ENCODE data around the gene TMEM115. TPM values are rescaled to one million over a fixed set of nuclear protein-coding genes. Genes with fewer than 3 reads are reported as not detected.

Gene TMEM115
- total RNA-seq, 1 donor from 2014 or later = 64.8 TPM

DNA sequence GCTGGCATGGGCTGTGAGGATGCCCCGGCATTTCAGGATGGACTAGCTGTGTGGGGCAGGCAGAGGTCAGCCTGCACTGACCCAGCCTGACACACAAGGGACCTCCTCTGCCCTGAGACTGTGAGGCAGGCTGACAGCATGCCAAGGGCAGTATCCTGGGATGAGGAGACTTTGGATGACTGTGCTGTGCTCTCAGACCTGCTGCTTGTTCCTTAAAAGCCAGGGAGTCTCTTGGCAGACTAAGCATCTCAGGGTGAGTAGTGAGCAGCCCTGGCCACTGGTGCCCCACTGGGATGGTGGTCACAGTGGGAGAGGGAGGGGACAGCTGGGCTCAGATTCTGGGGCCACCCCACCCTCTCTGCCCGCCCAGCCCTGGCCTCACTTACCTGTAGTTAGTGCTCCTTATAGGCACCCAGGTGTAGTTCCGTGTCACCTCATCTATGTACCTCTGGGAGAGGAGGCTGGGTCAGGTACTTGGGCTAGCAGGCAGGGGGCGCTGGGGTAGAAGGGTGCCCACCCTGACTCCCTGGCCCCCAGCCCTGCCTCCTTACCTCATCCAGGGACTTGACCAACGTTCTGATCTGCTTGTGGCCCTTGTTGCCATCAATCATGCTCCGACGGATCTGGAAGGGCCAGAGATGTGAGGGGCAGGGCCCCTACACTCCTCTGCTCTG lies 16.1 kb upstream of the TMEM115 start:
- DNase-seq (ENCODE audit: low read depth) = no peak

GRCh38 chr3:50374363-50375257 lies 15.3 kb upstream of the TMEM115 start:
- DNase-seq (ENCODE audit: low read depth) = no peak

GRCh38 chr3:50373146-50374051 lies 14.1 kb upstream of the TMEM115 start:
- DNase-seq (ENCODE audit: low read depth) = no peak

- no peak for DNase-seq (ENCODE audit: low read depth)
Observed at GRCh38 chr3:50372349-50372748, 13.0 kb upstream of the TMEM115 start.

- no peak for DNase-seq (ENCODE audit: low read depth)
Observed at GRCh38 chr3:50371133-50371685, 11.9 kb upstream of the TMEM115 start.

- no peak for DNase-seq (ENCODE audit: low read depth)
Observed at GRCh38 chr3:50370594-50370993, 11.3 kb upstream of the TMEM115 start.

DNA sequence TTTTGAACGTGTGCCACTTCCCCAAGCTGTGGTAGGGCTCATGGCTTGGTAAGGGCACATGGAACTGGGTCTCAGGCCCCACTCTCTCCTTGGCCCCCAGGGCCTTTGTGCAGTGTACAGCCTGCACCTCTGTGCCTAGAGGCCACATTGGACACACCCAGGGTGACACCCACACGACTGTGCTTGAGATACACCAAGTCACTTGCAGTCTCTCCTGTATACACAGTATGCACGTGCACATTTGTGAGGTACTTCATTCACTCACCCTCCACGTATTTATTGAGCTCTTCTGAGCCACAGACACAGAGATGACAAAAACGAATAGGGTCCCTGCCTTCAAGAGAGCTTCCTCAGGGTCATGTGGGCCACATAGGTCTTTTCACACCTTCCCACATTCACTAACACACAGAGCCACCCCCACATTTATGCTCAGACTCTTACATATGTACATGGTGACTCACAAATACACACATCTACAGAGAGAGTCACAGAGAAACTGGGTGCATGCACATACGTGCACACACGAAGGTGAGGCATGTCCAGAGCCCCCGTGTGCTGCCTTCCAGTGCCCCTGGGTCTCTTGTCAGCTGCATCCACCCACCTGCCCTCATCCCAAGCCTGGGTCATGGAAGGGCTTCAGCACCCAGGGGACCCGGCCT lies 9.8 kb upstream of the TMEM115 start:
- no peak for DNase-seq (ENCODE audit: low read depth)

- DNase-seq (ENCODE audit: low read depth) = no peak
Observed at GRCh38 chr3:50365842-50366220, 6.5 kb upstream of the TMEM115 start.

DNA sequence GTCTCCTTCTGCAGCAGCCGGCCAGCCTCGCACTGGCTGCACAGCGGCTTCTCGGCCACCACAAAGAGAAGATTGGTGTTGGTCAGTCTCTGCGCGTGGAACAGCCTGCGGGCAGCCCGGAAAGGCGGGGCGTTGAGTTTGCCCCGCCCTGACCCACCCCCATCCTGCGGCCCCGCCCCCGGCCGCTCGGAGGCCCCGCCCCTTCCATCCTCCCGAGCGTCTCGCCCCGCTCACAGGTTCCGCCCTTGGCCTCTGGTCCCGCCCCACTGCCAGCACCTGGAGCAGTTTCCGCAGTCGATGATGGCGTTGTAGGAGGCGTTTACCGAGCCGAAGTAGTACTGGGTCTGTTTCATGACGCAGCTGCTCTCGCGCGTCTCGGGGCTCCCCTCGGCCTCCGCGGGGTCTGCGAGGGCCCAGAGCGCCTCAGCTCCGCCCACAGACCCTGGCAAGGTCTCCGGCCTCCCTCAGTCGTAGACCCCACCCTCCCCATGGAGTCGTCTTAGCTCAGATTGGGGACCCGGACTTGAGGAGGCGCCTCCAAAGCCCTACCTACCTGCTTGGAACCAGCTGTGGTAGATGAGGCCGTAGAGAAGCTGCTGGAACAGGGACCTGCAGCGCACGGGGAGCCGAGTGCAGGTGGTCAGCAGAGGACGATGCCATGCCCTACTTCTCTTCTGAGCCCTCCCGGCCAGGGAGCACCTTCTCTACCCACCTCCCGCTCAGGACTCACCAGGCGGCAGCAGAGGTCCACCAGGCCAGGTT lies 5.9 kb upstream of the TMEM115 start:
- peak; percentile 54 for DNase-seq (ENCODE audit: low read depth)

DNA sequence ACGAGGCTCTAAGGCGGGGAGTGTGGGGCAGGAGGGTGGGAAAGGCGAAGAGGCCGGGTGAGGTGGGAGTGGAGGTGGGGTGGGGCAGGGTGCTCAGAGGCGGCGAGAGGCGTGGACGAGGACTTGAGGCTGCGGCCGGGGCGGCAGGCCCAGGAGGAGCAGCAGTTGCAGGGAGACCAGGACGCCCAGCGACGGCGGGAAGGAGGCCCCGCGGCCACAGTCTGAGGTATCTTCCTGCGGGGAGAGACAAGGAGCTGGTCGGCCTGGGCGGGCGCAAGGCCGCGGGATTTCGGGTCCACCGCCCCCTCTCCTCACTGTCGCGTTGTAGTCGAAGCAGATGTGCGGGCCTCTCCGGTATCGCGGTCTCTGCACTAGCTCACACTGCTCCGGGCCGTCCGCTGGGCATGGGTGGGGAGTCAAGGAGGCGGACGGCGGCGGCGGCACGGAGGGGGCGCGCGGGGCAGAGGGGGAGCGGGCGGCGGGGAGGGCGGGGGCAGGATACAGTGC lies 5.3 kb upstream of the TMEM115 start:
- DNase-seq (ENCODE audit: low read depth) = no peak

DNA sequence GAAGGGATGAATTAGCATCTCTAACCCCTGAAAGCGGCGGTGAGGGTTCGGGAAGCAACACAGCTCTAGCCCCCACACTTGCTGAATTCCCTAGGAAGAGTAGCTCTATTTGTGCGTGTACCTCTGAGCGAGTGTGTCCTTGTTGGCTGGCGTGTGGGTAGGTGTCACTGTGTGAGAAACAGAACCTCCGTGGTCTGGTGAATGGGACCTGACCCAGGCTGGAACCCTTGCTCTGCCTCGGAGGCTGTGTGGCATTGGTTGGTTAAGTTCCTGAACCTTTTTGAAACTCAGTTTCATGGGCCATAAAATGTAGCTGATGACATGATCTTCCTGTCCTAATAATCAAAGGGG lies 414 bp upstream of the TMEM115 start:
- no peak for DNase-seq (ENCODE audit: low read depth)

- DNase-seq (ENCODE audit: low read depth) = no peak
Observed at GRCh38 chr3:50358355-50358910, 888 bp downstream of the TMEM115 start.

DNA sequence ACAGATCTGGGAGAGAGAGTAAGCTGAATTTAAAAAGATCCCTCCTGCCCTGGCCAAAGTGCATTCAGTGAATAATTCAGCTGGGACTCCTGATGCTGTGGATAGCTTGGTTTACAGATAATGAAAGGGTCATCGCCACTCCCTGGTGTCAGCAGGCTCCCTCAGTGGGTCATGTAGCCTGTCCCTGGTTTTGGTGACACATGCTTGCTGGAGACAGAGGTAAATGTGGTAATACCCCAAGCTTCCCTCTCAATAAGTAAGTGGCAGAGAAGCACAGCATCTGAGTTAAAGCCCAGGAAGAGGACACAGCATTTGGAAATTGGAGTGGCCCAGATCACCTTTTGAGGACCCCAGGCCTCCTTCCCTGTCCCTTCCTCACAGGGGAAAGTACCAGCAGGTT lies 1.8 kb downstream of the TMEM115 start:
- no peak for DNase-seq (ENCODE audit: low read depth)

DNA sequence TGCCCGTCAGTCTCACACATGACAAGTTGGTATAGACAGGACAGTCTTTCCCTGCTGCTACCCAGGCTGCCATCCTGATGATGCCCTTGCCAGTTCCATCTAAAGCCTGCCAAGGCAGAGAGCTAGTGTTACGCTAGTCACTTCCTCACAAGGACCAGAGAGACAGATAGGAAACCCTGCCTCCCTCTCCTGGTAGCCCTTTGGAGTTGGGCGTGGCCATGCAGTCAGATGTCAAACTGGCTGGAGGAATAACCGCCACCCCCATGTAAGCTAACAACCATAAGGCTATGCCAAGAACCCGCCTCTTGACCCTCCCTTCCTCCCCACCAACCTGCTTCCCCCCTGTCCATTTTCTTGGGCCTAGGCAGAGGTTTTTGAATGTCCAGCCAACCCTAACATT lies 2.8 kb downstream of the TMEM115 start:
- DNase-seq (ENCODE audit: low read depth) = peak; percentile 33

- DNase-seq (ENCODE audit: low read depth) = no peak
Observed at GRCh38 chr3:50355829-50356552, 3.3 kb downstream of the TMEM115 start.

GRCh38 chr3:50354850-50355249 lies 4.5 kb downstream of the TMEM115 start:
- DNase-seq (ENCODE audit: low read depth) = no peak

DNA sequence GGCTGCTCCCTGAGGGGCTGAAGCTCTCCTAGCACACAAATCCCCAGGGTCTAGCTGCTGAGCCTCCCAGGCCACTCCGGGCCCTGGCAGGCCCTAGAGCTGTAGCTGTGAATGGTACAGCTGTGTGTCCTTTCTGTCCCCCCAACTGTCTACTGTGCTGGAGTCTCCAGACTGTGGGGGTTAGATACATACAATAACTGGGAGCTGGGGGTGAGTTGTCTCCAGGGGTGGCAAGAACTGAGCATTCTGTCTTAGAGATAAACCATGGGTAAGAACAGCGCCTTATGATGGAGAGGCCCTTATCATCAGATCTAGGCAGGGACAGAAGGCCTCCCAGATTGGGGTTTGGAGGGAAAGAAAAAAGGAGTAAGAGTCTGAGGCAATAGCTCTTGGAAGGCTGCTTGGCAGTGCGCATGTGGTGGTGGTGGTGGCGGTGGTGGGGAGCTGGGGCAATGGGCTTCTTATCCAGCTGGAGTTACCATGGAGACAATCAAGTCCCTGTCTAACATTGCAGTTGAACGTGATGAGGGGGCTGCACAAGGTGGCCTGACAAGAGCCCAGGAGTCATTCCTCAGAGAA lies 5.0 kb downstream of the TMEM115 start:
- no peak for DNase-seq (ENCODE audit: low read depth)

DNA sequence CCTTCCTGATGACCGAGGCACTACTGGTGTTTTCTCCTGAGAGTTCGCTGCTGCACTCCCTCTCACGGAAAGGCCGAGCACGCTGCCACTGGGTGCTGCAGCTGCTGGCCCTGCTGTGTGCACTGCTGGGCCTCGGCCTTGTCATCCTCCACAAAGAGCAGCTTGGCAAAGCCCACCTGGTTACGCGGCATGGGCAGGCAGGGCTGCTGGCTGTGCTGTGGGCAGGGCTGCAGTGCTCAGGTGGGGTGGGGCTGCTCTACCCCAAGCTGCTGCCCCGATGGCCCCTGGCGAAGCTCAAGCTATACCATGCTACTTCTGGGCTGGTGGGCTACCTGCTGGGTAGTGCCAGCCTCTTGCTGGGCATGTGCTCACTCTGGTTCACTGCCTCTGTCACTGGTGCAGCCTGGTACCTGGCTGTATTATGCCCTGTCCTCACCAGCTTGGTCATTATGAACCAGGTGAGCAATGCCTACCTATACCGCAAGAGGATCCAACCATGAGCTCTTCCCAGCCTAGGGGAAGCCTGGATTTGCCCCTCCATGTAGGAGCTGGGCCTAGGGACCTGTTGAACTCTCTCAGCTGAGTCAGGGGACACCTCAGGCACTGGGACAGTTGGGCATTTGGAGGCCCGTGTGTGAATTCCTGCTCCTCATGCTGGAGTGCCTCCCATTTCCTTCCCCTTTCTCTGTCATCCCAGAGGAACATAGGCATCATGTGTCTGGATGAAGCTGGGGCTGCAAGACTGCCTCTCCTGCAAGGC lies 5.9 kb downstream of the TMEM115 start:
- no peak for DNase-seq (ENCODE audit: low read depth)
